Neural cell (in vitro differentiated cells): ENCODE results near the gene ZNF3. TPM values are rescaled to one million over a fixed set of nuclear protein-coding genes. Genes with fewer than 3 reads are reported as not detected.

Experiments used
- H2AFZ ChIP-seq: fragments of 200-600, 300-800 bp; sonication (generic), shearing (Covaris generic); 2 replicates; pipeline ENCODE4 v1.6.0; 2014; ENCODE audit warnings: low read depth, mild to moderate bottlenecking, antibody characterized with exemption, low read length, moderate library complexity
- H3F3A ChIP-seq: fragments of 200-600 bp; shearing (Covaris generic); 2 replicates; pipeline ENCODE4 v1.6.1; 2016; ENCODE audit warnings: mild to moderate bottlenecking, moderate library complexity, mixed read lengths, antibody characterized with exemption, low read length; ENCODE audit not compliant: insufficient read depth, poor library complexity, severe bottlenecking
- H3K27ac ChIP-seq: fragments of 200-600, 300-800 bp; sonication (generic), shearing (Covaris generic); 2 replicates; pipeline ENCODE4 v1.5.1; 2014; ENCODE audit warnings: mild to moderate bottlenecking, low read length, moderate library complexity
- H3K27me3 ChIP-seq: fragments of 300-800, 200-600 bp; sonication (generic), shearing (Covaris generic); 2 replicates; pipeline ENCODE4 v1.6.0; 2014; ENCODE audit warnings: mild to moderate bottlenecking, low read depth, low read length, moderate library complexity; ENCODE audit not compliant: insufficient read depth
- H3K36me3 ChIP-seq: fragments of 300-800, 200-600 bp; sonication (generic), shearing (Covaris generic); 2 replicates; pipeline ENCODE4 v1.5.1; 2014; ENCODE audit warnings: mild to moderate bottlenecking, antibody characterized with exemption, low read length, moderate library complexity; ENCODE audit not compliant: insufficient read depth
- H3K4me2 ChIP-seq: fragments of 300-800, 200-600 bp; sonication (generic), shearing (Covaris generic); 2 replicates; pipeline ENCODE4 v1.6.0; 2014; ENCODE audit warnings: mild to moderate bottlenecking, low read length
- H3K4me3 ChIP-seq: fragments of 300-800, 200-600 bp; sonication (generic), shearing (Covaris generic); 2 replicates; pipeline ENCODE4 v1.5.1; 2014; ENCODE audit warnings: mild to moderate bottlenecking, low read length, moderate library complexity
- H3K79me2 ChIP-seq: fragments of 200-600 bp; shearing (Covaris generic); replicated peaks from 2 replicates; pipeline ENCODE4 v1.6.0; 2014; ENCODE audit warnings: mild to moderate bottlenecking, low read length, moderate library complexity; ENCODE audit not compliant: insufficient read depth
- H3K9ac ChIP-seq: fragments of 300-800, 200-600 bp; sonication (generic), shearing (Covaris generic); 2 replicates; pipeline ENCODE4 v1.6.1; 2016; ENCODE audit warnings: mild to moderate bottlenecking, low read length, mixed read lengths
- H3K9me2 ChIP-seq: fragments of 200-600 bp; shearing (Covaris generic); 2 replicates; pipeline ENCODE4 v1.6.1; 2016; ENCODE audit warnings: mild to moderate bottlenecking, low read length, mixed read lengths; ENCODE audit not compliant: insufficient read depth
- H3K9me3 ChIP-seq: fragments of 200-600, 300-800 bp; sonication (generic), shearing (Covaris generic); 2 replicates; pipeline ENCODE4 v1.6.1; 2016; ENCODE audit warnings: mild to moderate bottlenecking, mixed run types, low read length, moderate library complexity, mixed read lengths
- H4K20me1 ChIP-seq: fragments of 200-600 bp; shearing (Covaris generic); 2 replicates; pipeline ENCODE4 v1.6.1; 2016; ENCODE audit warnings: mild to moderate bottlenecking, mixed run types; ENCODE audit not compliant: insufficient read depth
- CTCF ChIP-seq: fragments of 450-650 bp; IDR thresholded peaks from 2 replicates; pipeline ENCODE4 v1.5.1; 2014; ENCODE audit warnings: antibody characterized with exemption, mild to moderate bottlenecking, moderate library complexity; ENCODE audit not compliant: poor library complexity, severe bottlenecking
- EP300 ChIP-seq: fragments of 450-650 bp; conservative IDR thresholded peaks from 2 replicates; pipeline ENCODE4 v1.6.1; 2014; ENCODE audit warnings: antibody characterized with exemption, mild to moderate bottlenecking, moderate library complexity; ENCODE audit not compliant: poor library complexity, severe bottlenecking
- EZH2 ChIP-seq: fragments of 200-600, 300-800 bp; shearing (Covaris generic), sonication (generic); IDR thresholded peaks from 2 replicates; pipeline ENCODE4 v1.6.1; 2014; ENCODE audit warnings: antibody characterized with exemption, low read length, borderline replicate concordance, mild to moderate bottlenecking; ENCODE audit not compliant: insufficient read depth, poor library complexity, severe bottlenecking
- MXI1 ChIP-seq: fragments of 450-650 bp; conservative IDR thresholded peaks from 2 replicates; pipeline ENCODE4 v1.6.1; 2014; ENCODE audit warnings: antibody characterized with exemption, mild to moderate bottlenecking; ENCODE audit not compliant: poor library complexity, severe bottlenecking
- POLR2AphosphoS5 ChIP-seq: IDR thresholded peaks from 2 replicates; pipeline ENCODE4 v1.6.1; 2012
- RAD21 ChIP-seq: fragments of 450-650 bp; conservative IDR thresholded peaks from 2 replicates; pipeline ENCODE4 v1.6.1; 2014; ENCODE audit warnings: antibody characterized with exemption, mild to moderate bottlenecking, moderate library complexity
- REST ChIP-seq: IDR thresholded peaks from 2 replicates; pipeline ENCODE4 v1.6.1; 2012; ENCODE audit warnings: borderline replicate concordance
- SMC3 ChIP-seq: fragments of 450-650 bp; conservative IDR thresholded peaks from 2 replicates; pipeline ENCODE4 v1.6.1; 2014; ENCODE audit warnings: antibody characterized with exemption, mild to moderate bottlenecking, moderate library complexity; ENCODE audit not compliant: poor library complexity
- TAF1 ChIP-seq: IDR thresholded peaks from 2 replicates; pipeline ENCODE4 v1.6.1; 2012; ENCODE audit warnings: low read depth
- polyA plus RNA-seq: library from polyadenylated mRNA; depleted of rRNA; stranded (reverse); fragments of >200 nt; gene quantifications from 2 replicates; pipeline ENCODE4 v1.2.3, GENCODE V29; 2014

The ZNF3 gene
- polyA plus RNA-seq, 1 donor from 2014 or later, result 57.2 TPM

- no peaks in the 10 kb centered on the region for H3K9me2 ChIP-seq
- H2AFZ ChIP-seq, result no peak overlapping the region
- TF ChIP-seq EZH2 (no peak), REST (no peak), POLR2AphosphoS5 (no peak), TAF1 (no peak), RAD21 (no peak), EP300 (no peak), MXI1 (no peak), SMC3 (no peak), CTCF (no peak)
- no peak overlapping the region for H3K4me3 ChIP-seq
- H4K20me1 ChIP-seq, result no peaks in the 10 kb centered on the region
- H3K9ac ChIP-seq, result no peak overlapping the region
- H3K79me2 ChIP-seq, result no peaks in the 10 kb centered on the region
- H3K27ac ChIP-seq, result no peak overlapping the region
- peaks cover under 1% of the 10 kb centered on the region for H3K36me3 ChIP-seq
- H3K4me2 ChIP-seq, result no peak overlapping the region
- H3K27me3 ChIP-seq, result no peaks in the 10 kb centered on the region
- no peaks in the 10 kb centered on the region for H3K9me3 ChIP-seq
- H3F3A ChIP-seq, result no peaks in the 10 kb centered on the region
These were observed 18.1 kb downstream of the ZNF3 start for GRCh38 chr7:100063376-100063775.

GRCh38 chr7:100061518-100062193 lies 19.9 kb downstream of the ZNF3 start:
- H3K4me3 ChIP-seq, result no peak overlapping the region
- H3K9me3 ChIP-seq, result no peaks in the 10 kb centered on the region
- H2AFZ ChIP-seq, result no peak overlapping the region
- TF ChIP-seq POLR2AphosphoS5 (peak; percentile 3), EP300 (no peak)
- no peak overlapping the region for H3K4me2 ChIP-seq
- H3K27ac ChIP-seq, result no peak overlapping the region
- H3K36me3 ChIP-seq, result peaks cover 9% of the 10 kb centered on the region
- H3K27me3 ChIP-seq, result no peaks in the 10 kb centered on the region
- H3F3A ChIP-seq, result no peaks in the 10 kb centered on the region
- no peaks in the 10 kb centered on the region for H3K79me2 ChIP-seq
- H3K9ac ChIP-seq, result no peak overlapping the region
- no peaks in the 10 kb centered on the region for H4K20me1 ChIP-seq
- H3K9me2 ChIP-seq, result no peaks in the 10 kb centered on the region
